WTC11 (cell line): ENCODE results near the gene KRT85. TPM values are rescaled to one million over a fixed set of nuclear protein-coding genes. Genes with fewer than 3 reads are reported as not detected.

Source experiments
- ATAC-seq: fragments of 200-7000 bp; cut with Tn5 transposase; 2 replicates; pipeline ENCODE4 v1.10.0; 2021; ENCODE audit warnings: mild to moderate bottlenecking, moderate library complexity
- CTCF ChIA-PET: fragments of 300-600 bp; sonication (Branson Sonifier 250); formaldehyde crosslinking; loops from one replicate; lab custom pipeline; 2021; ENCODE audit warnings: antibody characterized with exemption; lab: Charles Lee
- POLR2A ChIA-PET: fragments of 350-600 bp; sonication (Branson Sonifier 250); formaldehyde crosslinking; loops from one replicate; lab custom pipeline; 2021; ENCODE audit warnings: antibody characterized with exemption; lab: Charles Lee
- DNase-seq: peaks from one replicate; pipeline ENCODE4 v3.0.0; 2021; ENCODE audit warnings: low spot score
- H3K27ac Mint-ChIP-seq: 2 replicates; pipeline ENCODE4 v1.8.0; 2021; ENCODE audit warnings: mixed read lengths
- H3K27me3 Mint-ChIP-seq: 2 replicates; pipeline ENCODE4 v1.8.0; 2021; ENCODE audit warnings: low read depth, mild to moderate bottlenecking, moderate library complexity, mixed read lengths
- H3K36me3 Mint-ChIP-seq: 2 replicates; pipeline ENCODE4 v1.8.0; 2021; ENCODE audit warnings: mixed read lengths
- H3K4me1 Mint-ChIP-seq: 2 replicates; pipeline ENCODE4 v1.8.0; 2022; ENCODE audit warnings: mixed read lengths
- H3K4me3 Mint-ChIP-seq: 2 replicates; pipeline ENCODE4 v1.8.0; 2021; ENCODE audit warnings: mild to moderate bottlenecking, moderate library complexity, mixed read lengths
- H3K9me3 Mint-ChIP-seq: 2 replicates; pipeline ENCODE4 v1.8.0; 2021; ENCODE audit warnings: mixed read lengths
- ATF1 ChIP-seq: sonication (generic); formaldehyde crosslinking; IDR thresholded peaks from 2 replicates; pipeline ENCODE4 v1.8.1; 2023; ENCODE audit warnings: mild to moderate bottlenecking, moderate library complexity, missing genetic modification reagents
- CREB1 ChIP-seq: sonication (generic); formaldehyde crosslinking; IDR thresholded peaks from 2 replicates; pipeline ENCODE4 v1.8.0; 2023; ENCODE audit warnings: mild to moderate bottlenecking, missing genetic modification reagents
- EMX1 ChIP-seq: fragments of 250-450 bp; sonication (Bioruptor Pico); IDR thresholded peaks from 2 replicates; pipeline ENCODE4 v1.8.0; 2021; ENCODE audit warnings: mild to moderate bottlenecking
- GABPB1 ChIP-seq: sonication (generic); formaldehyde crosslinking; IDR thresholded peaks from 2 replicates; pipeline ENCODE4 v1.8.1; 2023; ENCODE audit warnings: mild to moderate bottlenecking, missing genetic modification reagents
- IRF2 ChIP-seq: sonication (generic); formaldehyde crosslinking; IDR thresholded peaks from 2 replicates; pipeline ENCODE4 v1.8.0; 2022; ENCODE audit warnings: low read depth, missing genetic modification reagents, borderline replicate concordance
- JAZF1 ChIP-seq: fragments of 250-450 bp; sonication (Bioruptor Pico); IDR thresholded peaks from 2 replicates; pipeline ENCODE4 v1.9.0; 2021; ENCODE audit warnings: moderate library complexity, mild to moderate bottlenecking, inconsistent platforms
- JUN ChIP-seq: sonication (generic); formaldehyde crosslinking; IDR thresholded peaks from 2 replicates; pipeline ENCODE4 v1.8.0; 2023; ENCODE audit warnings: mild to moderate bottlenecking, missing genetic modification reagents
- KAT7 ChIP-seq: sonication (generic); formaldehyde crosslinking; IDR thresholded peaks from 2 replicates; pipeline ENCODE4 v1.8.1; 2023; ENCODE audit warnings: missing genetic modification reagents, mild to moderate bottlenecking, borderline replicate concordance
- MXD4 ChIP-seq: fragments of 250-450 bp; sonication (Bioruptor Pico); IDR thresholded peaks from 2 replicates; pipeline ENCODE4 v1.8.0; 2021; ENCODE audit warnings: mild to moderate bottlenecking, moderate library complexity, borderline replicate concordance
- NFATC4 ChIP-seq: fragments of 250-450 bp; sonication (Bioruptor Pico); IDR thresholded peaks from 2 replicates; pipeline ENCODE4 v1.9.0; 2021; ENCODE audit warnings: mild to moderate bottlenecking
- SMAD3 ChIP-seq: sonication (generic); formaldehyde crosslinking; IDR thresholded peaks from 2 replicates; pipeline ENCODE4 v1.8.0; 2022; ENCODE audit warnings: missing genetic modification reagents, mild to moderate bottlenecking, borderline replicate concordance
- SOX15 ChIP-seq: fragments of 250-450 bp; sonication (Bioruptor Pico); IDR thresholded peaks from 2 replicates; pipeline ENCODE4 v1.9.0; 2021; ENCODE audit warnings: mild to moderate bottlenecking
- SP1 ChIP-seq: sonication (generic); formaldehyde crosslinking; conservative IDR thresholded peaks from 2 replicates; pipeline ENCODE4 v1.8.1; 2022; ENCODE audit warnings: missing genetic modification reagents
- ZNF396 ChIP-seq: fragments of 250-450 bp; sonication (Bioruptor Pico); IDR thresholded peaks from 2 replicates; pipeline ENCODE4 v1.8.0; 2021; ENCODE audit warnings: mild to moderate bottlenecking, moderate library complexity, borderline replicate concordance
- total RNA-seq: library from RNA; stranded (reverse); gene quantifications from 3 replicates; pipeline ENCODE4 v1.2.3, GENCODE V29; 2021
- TF ChIP-seq, protein P1 (sequence below): sonication (generic); formaldehyde crosslinking; IDR thresholded peaks from 2 replicates; pipeline ENCODE4 v1.8.1; 2022; ENCODE audit warnings: low read depth, mild to moderate bottlenecking, moderate library complexity, missing genetic modification reagents, borderline replicate concordance
- TF ChIP-seq, protein P2 (sequence below): sonication (generic); formaldehyde crosslinking; IDR thresholded peaks from 2 replicates; pipeline ENCODE4 v1.8.0; 2022; ENCODE audit warnings: mild to moderate bottlenecking, missing genetic modification reagents
- TF ChIP-seq, protein P3 (sequence below): sonication (generic); formaldehyde crosslinking; IDR thresholded peaks from 2 replicates; pipeline ENCODE4 v1.8.1; 2023; ENCODE audit warnings: mild to moderate bottlenecking, missing genetic modification reagents
- TF ChIP-seq, protein P4 (sequence below): sonication (generic); formaldehyde crosslinking; IDR thresholded peaks from 2 replicates; pipeline ENCODE4 v1.8.1; 2023; ENCODE audit warnings: mild to moderate bottlenecking, missing genetic modification reagents, moderate library complexity
- TF ChIP-seq, protein P5 (sequence below): sonication (generic); formaldehyde crosslinking; IDR thresholded peaks from 2 replicates; pipeline ENCODE4 v1.8.1; 2023; ENCODE audit warnings: mild to moderate bottlenecking, missing genetic modification reagents, borderline replicate concordance
- TF ChIP-seq, protein P6 (sequence below): sonication (generic); formaldehyde crosslinking; IDR thresholded peaks from 2 replicates; pipeline ENCODE4 v1.8.0; 2022; ENCODE audit warnings: mild to moderate bottlenecking, missing genetic modification reagents
- TF ChIP-seq, protein P7 (sequence below): sonication (generic); formaldehyde crosslinking; IDR thresholded peaks from 2 replicates; pipeline ENCODE4 v1.8.0; 2023; ENCODE audit warnings: missing genetic modification reagents

The KRT85 gene
- total RNA-seq, 1 experiment from 2014 or later, result not detected

DNA sequence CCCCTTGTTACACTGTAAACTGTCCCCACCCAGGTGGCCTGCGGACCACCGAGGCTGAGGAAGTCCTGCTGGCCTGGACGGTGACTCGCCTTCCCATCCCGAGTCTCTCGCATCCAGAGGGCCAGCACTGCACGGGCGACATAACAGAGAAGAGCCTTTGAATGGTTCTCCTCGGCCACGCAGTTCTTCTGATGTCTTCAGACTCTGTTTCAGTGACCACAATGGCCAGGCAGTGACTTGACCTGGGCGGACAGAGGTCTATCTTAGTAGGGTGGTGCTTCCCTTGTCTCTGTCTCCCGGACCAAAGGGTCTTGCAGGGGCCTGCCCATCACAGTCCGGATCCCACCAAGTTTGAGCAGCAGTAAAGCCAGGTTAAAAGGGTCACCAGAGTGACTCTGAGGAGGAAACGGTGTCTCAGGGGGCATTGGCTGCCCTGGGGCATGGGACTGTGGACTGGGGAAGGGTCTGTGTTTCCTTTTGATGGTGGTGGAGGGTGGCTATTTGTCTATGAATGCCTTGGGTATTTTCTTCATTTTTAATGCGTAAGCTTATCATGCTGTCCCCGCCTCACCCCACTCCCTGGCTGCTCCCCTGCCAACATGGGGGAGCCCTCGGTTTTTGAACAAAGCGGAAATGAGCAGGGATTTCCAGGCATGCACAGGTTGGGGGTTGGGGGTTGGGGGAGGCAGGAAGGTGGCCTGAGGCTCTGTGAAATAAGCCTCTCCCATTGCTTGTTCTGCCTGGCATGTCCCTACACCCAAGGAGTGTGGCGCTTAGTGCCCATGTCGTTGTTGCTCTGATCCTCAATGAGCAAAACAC, 10.3 kb downstream of the KRT85 start (continued):
- TF ChIP-seq, protein P1, sequence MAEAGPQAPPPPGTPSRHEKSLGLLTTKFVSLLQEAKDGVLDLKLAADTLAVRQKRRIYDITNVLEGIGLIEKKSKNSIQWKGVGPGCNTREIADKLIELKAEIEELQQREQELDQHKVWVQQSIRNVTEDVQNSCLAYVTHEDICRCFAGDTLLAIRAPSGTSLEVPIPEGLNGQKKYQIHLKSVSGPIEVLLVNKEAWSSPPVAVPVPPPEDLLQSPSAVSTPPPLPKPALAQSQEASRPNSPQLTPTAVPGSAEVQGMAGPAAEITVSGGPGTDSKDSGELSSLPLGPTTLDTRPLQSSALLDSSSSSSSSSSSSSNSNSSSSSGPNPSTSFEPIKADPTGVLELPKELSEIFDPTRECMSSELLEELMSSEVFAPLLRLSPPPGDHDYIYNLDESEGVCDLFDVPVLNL (CRISPR knock-in tag), result no peak
- TF ChIP-seq KAT7 (CRISPR knock-in tag) (no peak), MXD4 (CRISPR knock-in tag) (no peak), EMX1 (no peak)

DNA sequence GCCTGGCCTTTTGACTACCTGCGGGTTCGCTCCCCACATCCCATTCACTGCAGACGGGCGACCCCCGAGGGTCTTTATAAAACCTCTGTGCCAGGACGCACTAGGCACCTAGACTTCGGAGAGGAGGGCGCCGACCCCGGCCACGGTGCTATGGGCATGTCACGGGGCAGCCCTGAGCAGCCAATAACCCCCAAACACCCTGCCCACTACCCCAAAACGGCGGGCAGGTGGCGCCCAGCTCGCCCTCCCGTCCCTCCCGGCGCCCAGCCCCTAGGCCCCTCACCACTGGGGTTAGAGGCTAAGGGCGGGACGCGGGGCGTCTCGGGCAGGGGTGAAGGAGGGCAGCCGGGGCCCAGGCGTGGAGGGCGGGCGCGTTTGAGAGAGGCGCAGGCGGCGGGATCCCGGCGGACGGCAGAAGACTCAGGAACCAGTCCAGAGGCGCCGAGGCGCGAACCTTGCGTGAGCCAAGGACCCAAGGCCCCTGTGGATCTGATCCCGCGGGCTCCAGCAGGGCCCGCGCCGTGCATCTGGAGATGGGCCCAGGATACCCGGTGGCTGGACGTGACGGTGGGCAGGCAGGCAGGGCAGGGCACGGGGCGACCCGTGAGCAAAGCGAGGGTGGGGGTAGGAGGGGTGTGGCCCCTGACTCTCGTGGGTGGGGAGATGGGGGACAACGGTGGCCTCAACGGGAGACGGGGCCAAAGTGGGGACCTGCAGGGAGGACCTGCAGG, 11.1 kb downstream of the KRT85 start:
- Mint-ChIP-seq H3K27ac (no peak overlapping the region), H3K36me3 (no peaks in the 10 kb centered on the region), H3K4me3 (no peak overlapping the region), H3K9me3 (no peaks in the 10 kb centered on the region), H3K4me1 (peaks cover 18% of the 10 kb centered on the region; the same call in 1 of the 2 replicates), H3K27me3 (no peaks in the 10 kb centered on the region)
- TF ChIP-seq, protein P2, sequence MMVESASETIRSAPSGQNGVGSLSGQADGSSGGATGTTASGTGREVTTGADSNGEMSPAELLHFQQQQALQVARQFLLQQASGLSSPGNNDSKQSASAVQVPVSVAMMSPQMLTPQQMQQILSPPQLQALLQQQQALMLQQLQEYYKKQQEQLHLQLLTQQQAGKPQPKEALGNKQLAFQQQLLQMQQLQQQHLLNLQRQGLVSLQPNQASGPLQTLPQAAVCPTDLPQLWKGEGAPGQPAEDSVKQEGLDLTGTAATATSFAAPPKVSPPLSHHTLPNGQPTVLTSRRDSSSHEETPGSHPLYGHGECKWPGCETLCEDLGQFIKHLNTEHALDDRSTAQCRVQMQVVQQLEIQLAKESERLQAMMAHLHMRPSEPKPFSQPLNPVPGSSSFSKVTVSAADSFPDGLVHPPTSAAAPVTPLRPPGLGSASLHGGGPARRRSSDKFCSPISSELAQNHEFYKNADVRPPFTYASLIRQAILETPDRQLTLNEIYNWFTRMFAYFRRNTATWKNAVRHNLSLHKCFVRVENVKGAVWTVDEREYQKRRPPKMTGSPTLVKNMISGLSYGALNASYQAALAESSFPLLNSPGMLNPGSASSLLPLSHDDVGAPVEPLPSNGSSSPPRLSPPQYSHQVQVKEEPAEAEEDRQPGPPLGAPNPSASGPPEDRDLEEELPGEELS (CRISPR knock-in tag), result no peak
- no peak for TF ChIP-seq JUN (CRISPR knock-in tag)
- CTCF ChIA-PET, result no interaction called here
- POLR2A ChIA-PET, result no interaction called here
- DNase-seq (no peak), ATAC-seq (no peak)

DNA sequence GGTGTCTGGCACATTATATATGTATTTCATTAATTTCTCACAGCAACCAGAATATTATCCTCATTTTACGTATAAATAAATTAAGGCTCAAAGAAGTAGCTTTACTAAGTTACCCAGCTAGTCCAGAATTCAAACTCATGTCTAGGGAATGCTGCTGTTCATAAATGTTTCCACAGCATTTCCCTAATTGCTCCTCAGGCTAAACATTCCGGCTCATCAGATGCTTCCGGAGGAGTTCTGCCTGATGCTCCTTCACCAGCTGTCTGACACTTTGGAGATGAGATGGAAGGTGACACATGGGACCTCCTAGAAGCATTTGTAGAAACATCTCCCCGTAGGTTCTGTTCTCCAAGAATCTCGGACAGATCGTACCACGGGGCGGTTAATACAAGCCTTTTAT, 12.1 kb downstream of the KRT85 start:
- no peaks in the 10 kb centered on the region for H3K27me3 Mint-ChIP-seq
- TF ChIP-seq, protein P3, sequence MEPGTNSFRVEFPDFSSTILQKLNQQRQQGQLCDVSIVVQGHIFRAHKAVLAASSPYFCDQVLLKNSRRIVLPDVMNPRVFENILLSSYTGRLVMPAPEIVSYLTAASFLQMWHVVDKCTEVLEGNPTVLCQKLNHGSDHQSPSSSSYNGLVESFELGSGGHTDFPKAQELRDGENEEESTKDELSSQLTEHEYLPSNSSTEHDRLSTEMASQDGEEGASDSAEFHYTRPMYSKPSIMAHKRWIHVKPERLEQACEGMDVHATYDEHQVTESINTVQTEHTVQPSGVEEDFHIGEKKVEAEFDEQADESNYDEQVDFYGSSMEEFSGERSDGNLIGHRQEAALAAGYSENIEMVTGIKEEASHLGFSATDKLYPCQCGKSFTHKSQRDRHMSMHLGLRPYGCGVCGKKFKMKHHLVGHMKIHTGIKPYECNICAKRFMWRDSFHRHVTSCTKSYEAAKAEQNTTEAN, result no peak
- no peak for TF ChIP-seq SMAD3 (CRISPR knock-in tag)
- no peak for TF ChIP-seq NFATC4 (CRISPR knock-in tag)
- TF ChIP-seq MXD4 (CRISPR knock-in tag), result no peak
- TF ChIP-seq, protein P4, sequence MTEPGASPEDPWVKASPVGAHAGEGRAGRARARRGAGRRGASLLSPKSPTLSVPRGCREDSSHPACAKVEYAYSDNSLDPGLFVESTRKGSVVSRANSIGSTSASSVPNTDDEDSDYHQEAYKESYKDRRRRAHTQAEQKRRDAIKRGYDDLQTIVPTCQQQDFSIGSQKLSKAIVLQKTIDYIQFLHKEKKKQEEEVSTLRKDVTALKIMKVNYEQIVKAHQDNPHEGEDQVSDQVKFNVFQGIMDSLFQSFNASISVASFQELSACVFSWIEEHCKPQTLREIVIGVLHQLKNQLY (CRISPR knock-in tag), result no peak
- no peak for TF ChIP-seq SOX15 (CRISPR knock-in tag)
- TF ChIP-seq ZNF396 (CRISPR knock-in tag), result no peak
- TF ChIP-seq, protein P5, sequence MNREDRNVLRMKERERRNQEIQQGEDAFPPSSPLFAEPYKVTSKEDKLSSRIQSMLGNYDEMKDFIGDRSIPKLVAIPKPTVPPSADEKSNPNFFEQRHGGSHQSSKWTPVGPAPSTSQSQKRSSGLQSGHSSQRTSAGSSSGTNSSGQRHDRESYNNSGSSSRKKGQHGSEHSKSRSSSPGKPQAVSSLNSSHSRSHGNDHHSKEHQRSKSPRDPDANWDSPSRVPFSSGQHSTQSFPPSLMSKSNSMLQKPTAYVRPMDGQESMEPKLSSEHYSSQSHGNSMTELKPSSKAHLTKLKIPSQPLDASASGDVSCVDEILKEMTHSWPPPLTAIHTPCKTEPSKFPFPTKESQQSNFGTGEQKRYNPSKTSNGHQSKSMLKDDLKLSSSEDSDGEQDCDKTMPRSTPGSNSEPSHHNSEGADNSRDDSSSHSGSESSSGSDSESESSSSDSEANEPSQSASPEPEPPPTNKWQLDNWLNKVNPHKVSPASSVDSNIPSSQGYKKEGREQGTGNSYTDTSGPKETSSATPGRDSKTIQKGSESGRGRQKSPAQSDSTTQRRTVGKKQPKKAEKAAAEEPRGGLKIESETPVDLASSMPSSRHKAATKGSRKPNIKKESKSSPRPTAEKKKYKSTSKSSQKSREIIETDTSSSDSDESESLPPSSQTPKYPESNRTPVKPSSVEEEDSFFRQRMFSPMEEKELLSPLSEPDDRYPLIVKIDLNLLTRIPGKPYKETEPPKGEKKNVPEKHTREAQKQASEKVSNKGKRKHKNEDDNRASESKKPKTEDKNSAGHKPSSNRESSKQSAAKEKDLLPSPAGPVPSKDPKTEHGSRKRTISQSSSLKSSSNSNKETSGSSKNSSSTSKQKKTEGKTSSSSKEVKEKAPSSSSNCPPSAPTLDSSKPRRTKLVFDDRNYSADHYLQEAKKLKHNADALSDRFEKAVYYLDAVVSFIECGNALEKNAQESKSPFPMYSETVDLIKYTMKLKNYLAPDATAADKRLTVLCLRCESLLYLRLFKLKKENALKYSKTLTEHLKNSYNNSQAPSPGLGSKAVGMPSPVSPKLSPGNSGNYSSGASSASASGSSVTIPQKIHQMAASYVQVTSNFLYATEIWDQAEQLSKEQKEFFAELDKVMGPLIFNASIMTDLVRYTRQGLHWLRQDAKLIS, result no peak
- TF ChIP-seq, protein P6, sequence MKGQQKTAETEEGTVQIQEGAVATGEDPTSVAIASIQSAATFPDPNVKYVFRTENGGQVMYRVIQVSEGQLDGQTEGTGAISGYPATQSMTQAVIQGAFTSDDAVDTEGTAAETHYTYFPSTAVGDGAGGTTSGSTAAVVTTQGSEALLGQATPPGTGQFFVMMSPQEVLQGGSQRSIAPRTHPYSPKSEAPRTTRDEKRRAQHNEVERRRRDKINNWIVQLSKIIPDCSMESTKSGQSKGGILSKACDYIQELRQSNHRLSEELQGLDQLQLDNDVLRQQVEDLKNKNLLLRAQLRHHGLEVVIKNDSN (CRISPR knock-in tag), result no peak
- no peak for TF ChIP-seq GABPB1
- no peak for TF ChIP-seq CREB1 (CRISPR knock-in tag)
- TF ChIP-seq IRF2 (CRISPR knock-in tag), result no peak
- no peak for TF ChIP-seq ATF1 (CRISPR knock-in tag)
- TF ChIP-seq, protein P7, sequence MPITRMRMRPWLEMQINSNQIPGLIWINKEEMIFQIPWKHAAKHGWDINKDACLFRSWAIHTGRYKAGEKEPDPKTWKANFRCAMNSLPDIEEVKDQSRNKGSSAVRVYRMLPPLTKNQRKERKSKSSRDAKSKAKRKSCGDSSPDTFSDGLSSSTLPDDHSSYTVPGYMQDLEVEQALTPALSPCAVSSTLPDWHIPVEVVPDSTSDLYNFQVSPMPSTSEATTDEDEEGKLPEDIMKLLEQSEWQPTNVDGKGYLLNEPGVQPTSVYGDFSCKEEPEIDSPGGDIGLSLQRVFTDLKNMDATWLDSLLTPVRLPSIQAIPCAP, result no peak
- no peak for TF ChIP-seq SP1 (CRISPR knock-in tag)
- no peak for TF ChIP-seq JAZF1 (CRISPR knock-in tag)

More for the DNA sequence above, 12.1 kb downstream of the KRT85 start:
- no peaks in the 10 kb centered on the region for H3K36me3 Mint-ChIP-seq
- ChIA-PET CTCF (no interaction called here), POLR2A (no interaction called here)
- ATAC-seq, result no peak
- peaks cover 18% of the 10 kb centered on the region; the same call in 1 of the 2 replicates for H3K4me1 Mint-ChIP-seq
- no peak overlapping the region for H3K27ac Mint-ChIP-seq
- H3K4me3 Mint-ChIP-seq, result no peak overlapping the region
- no peaks in the 10 kb centered on the region for H3K9me3 Mint-ChIP-seq
- no peak for DNase-seq
